OCI-LY1 (cell line): ENCODE measurements around the gene IL1RN.

ENCODE experiments used
- H2AFZ ChIP-seq: fragments of 200-600 bp; sonication (generic), shearing (Covaris generic); 2 replicates; pipeline ENCODE4 v1.6.0; 2014; ENCODE audit warnings: antibody characterized with exemption, mild to moderate bottlenecking, low read length
- H3F3A ChIP-seq: fragments of 200-600 bp; sonication (generic), shearing (Covaris generic); 2 replicates; pipeline ENCODE4 v1.6.0; 2014; ENCODE audit warnings: mild to moderate bottlenecking, antibody characterized with exemption, low read length, moderate library complexity; ENCODE audit not compliant: insufficient read depth
- H3K27ac ChIP-seq: fragments of 200-600 bp; sonication (generic); 2 replicates; pipeline ENCODE4 v1.5.1; 2014; ENCODE audit warnings: low read length, mixed run types, mild to moderate bottlenecking, low read depth; ENCODE audit not compliant: poor library complexity, severe bottlenecking
- H3K27me3 ChIP-seq: fragments of 200-600 bp; sonication (generic); 2 replicates; pipeline ENCODE4 v1.6.0; 2014; ENCODE audit warnings: antibody characterized with exemption, mild to moderate bottlenecking, low read length, moderate library complexity; ENCODE audit not compliant: insufficient read depth
- H3K36me3 ChIP-seq: fragments of 200-600 bp; sonication (generic); 2 replicates; pipeline ENCODE4 v1.6.1; 2014; ENCODE audit warnings: mild to moderate bottlenecking, antibody characterized with exemption, low read length, moderate library complexity, mixed read lengths; ENCODE audit not compliant: insufficient read depth
- H3K4me1 ChIP-seq: fragments of 200-600 bp; sonication (generic); 2 replicates; pipeline ENCODE4 v1.5.1; 2014; ENCODE audit warnings: mild to moderate bottlenecking, low read length, moderate library complexity; ENCODE audit not compliant: insufficient read depth, severe bottlenecking
- H3K4me2 ChIP-seq: fragments of 200-600 bp; sonication (generic), shearing (Covaris generic); 2 replicates; pipeline ENCODE4 v1.6.1; 2014; ENCODE audit warnings: low read length
- H3K4me3 ChIP-seq: fragments of 200-600 bp; sonication (generic); 2 replicates; pipeline ENCODE4 v1.5.1; 2014; ENCODE audit warnings: low read length, low read depth, mild to moderate bottlenecking, mixed read lengths; ENCODE audit not compliant: poor library complexity, severe bottlenecking
- H3K79me2 ChIP-seq: fragments of 200-600 bp; shearing (Covaris generic); 2 replicates; pipeline ENCODE4 v1.6.1; 2016; ENCODE audit warnings: mixed run types, low read length, mixed read lengths; ENCODE audit not compliant: insufficient read depth
- H3K9ac ChIP-seq: fragments of 200-600 bp; sonication (generic), shearing (Covaris generic); 2 replicates; pipeline ENCODE4 v1.6.1; 2014; ENCODE audit warnings: mild to moderate bottlenecking, low read length, mixed read lengths
- H3K9me2 ChIP-seq: fragments of 200-600 bp; sonication (generic), shearing (Covaris generic); 2 replicates; pipeline ENCODE4 v1.6.1; 2014; ENCODE audit warnings: low read depth, mild to moderate bottlenecking, low read length, mixed read lengths
- H3K9me3 ChIP-seq: fragments of 200-600 bp; shearing (Covaris generic); 2 replicates; pipeline ENCODE4 v1.6.1; 2014; ENCODE audit warnings: low read length, mixed read lengths
- H4K20me1 ChIP-seq: fragments of 200-600 bp; sonication (generic), shearing (Covaris generic); 2 replicates; pipeline ENCODE4 v1.6.0; 2016; ENCODE audit warnings: mild to moderate bottlenecking, low read length; ENCODE audit not compliant: insufficient read depth
- CTCF ChIP-seq: fragments of 200-600 bp; sonication (generic), shearing (Covaris generic); IDR thresholded peaks from 2 replicates; pipeline ENCODE4 v1.5.1; 2017; ENCODE audit warnings: mild to moderate bottlenecking, antibody characterized with exemption, low read length, moderate library complexity, mixed read lengths
- EZH2 ChIP-seq: fragments of 200-600 bp; sonication (generic), shearing (Covaris generic); IDR thresholded peaks from 2 replicates; pipeline ENCODE4 v1.8.0; 2017; ENCODE audit warnings: borderline replicate concordance, mixed run types, mild to moderate bottlenecking, antibody characterized with exemption, low read length, moderate library complexity, mixed read lengths

Gene IL1RN

GRCh38 chr2:113142290-113142689, 14.9 kb downstream of the IL1RN start:
- no peaks in the 10 kb centered on the region for H4K20me1 ChIP-seq
- no peaks in the 10 kb centered on the region for H3K36me3 ChIP-seq
- TF ChIP-seq EZH2 (no peak), CTCF (no peak)
- no peak overlapping the region for H3K4me2 ChIP-seq
- no peak overlapping the region for H3K4me3 ChIP-seq
- H3K4me1 ChIP-seq: peaks cover 4% of the 10 kb centered on the region
- no peaks in the 10 kb centered on the region for H3K79me2 ChIP-seq
- no peaks in the 10 kb centered on the region for H3K9me3 ChIP-seq
- H3K9ac ChIP-seq: no peak overlapping the region
- H3K9me2 ChIP-seq: no peaks in the 10 kb centered on the region
- H3K27ac ChIP-seq: no peak overlapping the region
- no peaks in the 10 kb centered on the region; the same call in 1 of the 2 replicates for H3K27me3 ChIP-seq
- H2AFZ ChIP-seq: no peak overlapping the region
- H3F3A ChIP-seq: 0 out of 2 replicates have a peak, but pooled peaks cover 3% of the 10 kb centered on the region

GRCh38 chr2:113144259-113144658, 16.9 kb downstream of the IL1RN start:
- H3K27me3 ChIP-seq: no peaks in the 10 kb centered on the region; the same call in 1 of the 2 replicates
- H3K4me1 ChIP-seq: no peaks in the 10 kb centered on the region
- H3K9me3 ChIP-seq: no peaks in the 10 kb centered on the region
- no peaks in the 10 kb centered on the region for H3K79me2 ChIP-seq
- H3K9ac ChIP-seq: no peak overlapping the region
- TF ChIP-seq EZH2 (no peak), CTCF (no peak)
- no peak overlapping the region for H3K4me3 ChIP-seq
- H3K27ac ChIP-seq: no peak overlapping the region
- H3K36me3 ChIP-seq: no peaks in the 10 kb centered on the region
- no peaks in the 10 kb centered on the region for H3K9me2 ChIP-seq
- no peaks in the 10 kb centered on the region for H4K20me1 ChIP-seq
- 0 out of 2 replicates have a peak, but pooled peaks cover 3% of the 10 kb centered on the region for H3F3A ChIP-seq
- no peak overlapping the region for H3K4me2 ChIP-seq
- no peak overlapping the region for H2AFZ ChIP-seq

- Histone ChIP-seq H3K4me1 (no peaks in the 10 kb centered on the region), H3K9ac (no peak overlapping the region), H3K4me3 (no peak overlapping the region), H4K20me1 (no peaks in the 10 kb centered on the region), H3K9me3 (no peaks in the 10 kb centered on the region), H3K36me3 (no peaks in the 10 kb centered on the region), H3K79me2 (no peaks in the 10 kb centered on the region), H3K27me3 (no peaks in the 10 kb centered on the region; the same call in 1 of the 2 replicates), H3K4me2 (no peak overlapping the region), H3K27ac (no peak overlapping the region), H3F3A (no peaks in the 10 kb centered on the region), H2AFZ (no peak overlapping the region), H3K9me2 (no peaks in the 10 kb centered on the region)
- TF ChIP-seq EZH2 (no peak), CTCF (no peak)
Observed at GRCh38 chr2:113148606-113149552, 21.5 kb downstream of the IL1RN start.
